OCI-LY1 (cell line): ENCODE results near the gene PIK3CA.

Source experiments
- H2AFZ ChIP-seq: fragments of 200-600 bp; sonication (generic), shearing (Covaris generic); 2 replicates; pipeline ENCODE4 v1.6.0; 2014; ENCODE audit warnings: antibody characterized with exemption, mild to moderate bottlenecking, low read length
- H3F3A ChIP-seq: fragments of 200-600 bp; sonication (generic), shearing (Covaris generic); 2 replicates; pipeline ENCODE4 v1.6.0; 2014; ENCODE audit warnings: mild to moderate bottlenecking, antibody characterized with exemption, low read length, moderate library complexity; ENCODE audit not compliant: insufficient read depth
- H3K27ac ChIP-seq: fragments of 200-600 bp; sonication (generic); 2 replicates; pipeline ENCODE4 v1.5.1; 2014; ENCODE audit warnings: low read length, mixed run types, mild to moderate bottlenecking, low read depth; ENCODE audit not compliant: poor library complexity, severe bottlenecking
- H3K27me3 ChIP-seq: fragments of 200-600 bp; sonication (generic); 2 replicates; pipeline ENCODE4 v1.6.0; 2014; ENCODE audit warnings: antibody characterized with exemption, mild to moderate bottlenecking, low read length, moderate library complexity; ENCODE audit not compliant: insufficient read depth
- H3K36me3 ChIP-seq: fragments of 200-600 bp; sonication (generic); 2 replicates; pipeline ENCODE4 v1.6.1; 2014; ENCODE audit warnings: mild to moderate bottlenecking, antibody characterized with exemption, low read length, moderate library complexity, mixed read lengths; ENCODE audit not compliant: insufficient read depth
- H3K4me1 ChIP-seq: fragments of 200-600 bp; sonication (generic); 2 replicates; pipeline ENCODE4 v1.5.1; 2014; ENCODE audit warnings: mild to moderate bottlenecking, low read length, moderate library complexity; ENCODE audit not compliant: insufficient read depth, severe bottlenecking
- H3K4me2 ChIP-seq: fragments of 200-600 bp; sonication (generic), shearing (Covaris generic); 2 replicates; pipeline ENCODE4 v1.6.1; 2014; ENCODE audit warnings: low read length
- H3K4me3 ChIP-seq: fragments of 200-600 bp; sonication (generic); 2 replicates; pipeline ENCODE4 v1.5.1; 2014; ENCODE audit warnings: low read length, low read depth, mild to moderate bottlenecking, mixed read lengths; ENCODE audit not compliant: poor library complexity, severe bottlenecking
- H3K79me2 ChIP-seq: fragments of 200-600 bp; shearing (Covaris generic); 2 replicates; pipeline ENCODE4 v1.6.1; 2016; ENCODE audit warnings: mixed run types, low read length, mixed read lengths; ENCODE audit not compliant: insufficient read depth
- H3K9ac ChIP-seq: fragments of 200-600 bp; sonication (generic), shearing (Covaris generic); 2 replicates; pipeline ENCODE4 v1.6.1; 2014; ENCODE audit warnings: mild to moderate bottlenecking, low read length, mixed read lengths
- H3K9me2 ChIP-seq: fragments of 200-600 bp; sonication (generic), shearing (Covaris generic); 2 replicates; pipeline ENCODE4 v1.6.1; 2014; ENCODE audit warnings: low read depth, mild to moderate bottlenecking, low read length, mixed read lengths
- H3K9me3 ChIP-seq: fragments of 200-600 bp; shearing (Covaris generic); 2 replicates; pipeline ENCODE4 v1.6.1; 2014; ENCODE audit warnings: low read length, mixed read lengths
- H4K20me1 ChIP-seq: fragments of 200-600 bp; sonication (generic), shearing (Covaris generic); 2 replicates; pipeline ENCODE4 v1.6.0; 2016; ENCODE audit warnings: mild to moderate bottlenecking, low read length; ENCODE audit not compliant: insufficient read depth
- EZH2 ChIP-seq: fragments of 200-600 bp; sonication (generic), shearing (Covaris generic); IDR thresholded peaks from 2 replicates; pipeline ENCODE4 v1.8.0; 2017; ENCODE audit warnings: borderline replicate concordance, mixed run types, mild to moderate bottlenecking, antibody characterized with exemption, low read length, moderate library complexity, mixed read lengths
- TF ChIP-seq, protein P1 (sequence below): fragments of 200-600 bp; sonication (generic), shearing (Covaris generic); IDR thresholded peaks from 2 replicates; pipeline ENCODE4 v1.5.1; 2017; ENCODE audit warnings: mild to moderate bottlenecking, antibody characterized with exemption, low read length, moderate library complexity, mixed read lengths

PIK3CA gene

GRCh38 chr3:179288845-179289244 lies 140.7 kb downstream of the PIK3CA start:
- H3K27ac ChIP-seq = no peak overlapping the region
- no peak overlapping the region for H2AFZ ChIP-seq
- H3F3A ChIP-seq = no peaks in the 10 kb centered on the region
- H3K9me2 ChIP-seq = no peaks in the 10 kb centered on the region; the same call in 1 of the 2 replicates
- no peaks in the 10 kb centered on the region for H3K9me3 ChIP-seq
- H3K9ac ChIP-seq = no peak overlapping the region
- H3K4me2 ChIP-seq = no peak overlapping the region
- no peaks in the 10 kb centered on the region for H3K4me1 ChIP-seq
- H3K79me2 ChIP-seq = no peaks in the 10 kb centered on the region
- H3K4me3 ChIP-seq = no peak overlapping the region
- TF ChIP-seq, protein P1, sequence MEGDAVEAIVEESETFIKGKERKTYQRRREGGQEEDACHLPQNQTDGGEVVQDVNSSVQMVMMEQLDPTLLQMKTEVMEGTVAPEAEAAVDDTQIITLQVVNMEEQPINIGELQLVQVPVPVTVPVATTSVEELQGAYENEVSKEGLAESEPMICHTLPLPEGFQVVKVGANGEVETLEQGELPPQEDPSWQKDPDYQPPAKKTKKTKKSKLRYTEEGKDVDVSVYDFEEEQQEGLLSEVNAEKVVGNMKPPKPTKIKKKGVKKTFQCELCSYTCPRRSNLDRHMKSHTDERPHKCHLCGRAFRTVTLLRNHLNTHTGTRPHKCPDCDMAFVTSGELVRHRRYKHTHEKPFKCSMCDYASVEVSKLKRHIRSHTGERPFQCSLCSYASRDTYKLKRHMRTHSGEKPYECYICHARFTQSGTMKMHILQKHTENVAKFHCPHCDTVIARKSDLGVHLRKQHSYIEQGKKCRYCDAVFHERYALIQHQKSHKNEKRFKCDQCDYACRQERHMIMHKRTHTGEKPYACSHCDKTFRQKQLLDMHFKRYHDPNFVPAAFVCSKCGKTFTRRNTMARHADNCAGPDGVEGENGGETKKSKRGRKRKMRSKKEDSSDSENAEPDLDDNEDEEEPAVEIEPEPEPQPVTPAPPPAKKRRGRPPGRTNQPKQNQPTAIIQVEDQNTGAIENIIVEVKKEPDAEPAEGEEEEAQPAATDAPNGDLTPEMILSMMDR = no peak
- TF ChIP-seq EZH2 = no peak
- no peaks in the 10 kb centered on the region for H4K20me1 ChIP-seq
- no peaks in the 10 kb centered on the region for H3K27me3 ChIP-seq
- H3K36me3 ChIP-seq = no peaks in the 10 kb centered on the region

GRCh38 chr3:179289295-179289694 lies 141.1 kb downstream of the PIK3CA start:
- TF ChIP-seq, protein P1 = no peak
- TF ChIP-seq EZH2 = no peak
- no peaks in the 10 kb centered on the region for H3K79me2 ChIP-seq
- no peak overlapping the region for H3K4me2 ChIP-seq
- no peak overlapping the region for H3K4me3 ChIP-seq
- H3F3A ChIP-seq = no peaks in the 10 kb centered on the region
- H3K27me3 ChIP-seq = no peaks in the 10 kb centered on the region
- H3K9me3 ChIP-seq = no peaks in the 10 kb centered on the region
- H3K36me3 ChIP-seq = no peaks in the 10 kb centered on the region
- H3K9ac ChIP-seq = no peak overlapping the region
- H4K20me1 ChIP-seq = no peaks in the 10 kb centered on the region
- no peak overlapping the region for H3K27ac ChIP-seq
- H2AFZ ChIP-seq = no peak overlapping the region
- H3K9me2 ChIP-seq = no peaks in the 10 kb centered on the region; the same call in 1 of the 2 replicates
- H3K4me1 ChIP-seq = no peaks in the 10 kb centered on the region
